K562 (cell line): ENCODE data around the gene RPS6KL1. TPM values are rescaled to one million over a fixed set of nuclear protein-coding genes. Genes with fewer than 3 reads are reported as not detected.

Experiments
- ATAC-seq: fragments of 200-7000 bp; cut with Tn5 transposase; 3 replicates; pipeline ENCODE4 v1.9.1; 2020; ENCODE audit warnings: moderate library complexity
- BruUV-seq: library from RNA; stranded (reverse); fragments of 400-500 nt; replicated peaks from 2 replicates; lab custom pipeline; 2021; lab: Mats Ljungman, UMichigan
- CTCF ChIA-PET: fragments of 300-600 bp; formaldehyde crosslinking; extraction: SDS; loops from one replicate; lab custom pipeline; 2021; ENCODE audit warnings: low intra/inter-chr PET ratio; lab: Yijun Ruan, JAX
- POLR2A ChIA-PET: fragments of 300-600, 350-650 bp; sonication (Branson Sonifier 250); formaldehyde crosslinking; extraction: SDS; loops from one replicate; lab custom pipeline; 2021; ENCODE audit warnings: antibody characterized with exemption, inconsistent platforms; lab: Yijun Ruan, JAX
- DNase-seq, 4 experiments: peaks; one replicate each; pipeline versions ENCODE4 v3.0.0 to v3.0.0-alpha.2; 2011 to 2018; ENCODE audit warnings: low spot score in 3 of 4, mixed read lengths in 3 of 4; ENCODE audit errors: extremely low read depth in 1 of 4
- FAIRE-seq: peaks from 2 replicates; lab custom pipeline; 2011; peaks lifted over from hg19 to GRCh38; lab: Jason Lieb, UNC
- H2AFZ ChIP-seq: 2 replicates; pipeline ENCODE4 v1.6.0; 2011; ENCODE audit warnings: low read depth, low read length, control low read depth, inconsistent platforms
- H3K27ac ChIP-seq: fragments of 200-600 bp; 3 replicates; pipeline ENCODE4 v1.8.0; 2011; ENCODE audit warnings: low read depth, mild to moderate bottlenecking, control low read depth, inconsistent platforms, low read length, moderate library complexity, mixed read lengths; ENCODE audit errors: extremely low read depth
- H3K27me3 ChIP-seq, 2 experiments: fragments of 300-600 bp in 1 of 2; 2 replicates in 1 of 2; 3 replicates in 1 of 2; pipeline versions ENCODE4 v1.6.0 to v1.8.0; 2011; ENCODE audit warnings: inconsistent platforms in 2 of 2, low read length in 2 of 2, mild to moderate bottlenecking in 1 of 2, mixed read lengths in 1 of 2, moderate library complexity in 1 of 2; ENCODE audit not compliant: control insufficient read depth in 2 of 2, insufficient read depth in 2 of 2
- H3K36me3 ChIP-seq: fragments of 300-600 bp; 3 replicates; pipeline ENCODE4 v1.8.0; 2011; ENCODE audit warnings: mild to moderate bottlenecking, low read length, inconsistent platforms; ENCODE audit not compliant: control insufficient read depth, insufficient read depth
- H3K4me1 ChIP-seq, 2 experiments: fragments of 200-600 bp in 1 of 2; replicated peaks in 1 of 2; 2 replicates in 1 of 2; 3 replicates in 1 of 2; pipeline versions ENCODE4 v1.5.1 to v1.8.0; 2011; ENCODE audit warnings: inconsistent platforms in 2 of 2, low read length in 2 of 2, mild to moderate bottlenecking in 1 of 2, mixed read lengths in 1 of 2, moderate library complexity in 1 of 2; ENCODE audit not compliant: control insufficient read depth in 2 of 2, insufficient read depth in 2 of 2
- H3K4me2 ChIP-seq: 2 replicates; pipeline ENCODE4 v1.6.1; 2011; ENCODE audit warnings: low read length, control low read depth, inconsistent platforms, mixed read lengths; ENCODE audit not compliant: insufficient read depth
- H3K4me3 ChIP-seq: fragments of 200-600 bp; sonication (generic), shearing (Covaris generic); 2 replicates; pipeline ENCODE4 v1.5.1; 2016; ENCODE audit warnings: control low read depth, inconsistent platforms
- H3K79me2 ChIP-seq: fragments of 200-600 bp; 3 replicates; pipeline ENCODE4 v1.8.0; 2011; ENCODE audit warnings: low read length, inconsistent platforms; ENCODE audit not compliant: control insufficient read depth, insufficient read depth
- H3K9ac ChIP-seq, 2 experiments: 2 replicates each; pipeline versions ENCODE4 v1.6.0 to v1.6.1; 2011; ENCODE audit warnings: low read depth in 2 of 2, low read length in 2 of 2, control low read depth in 1 of 2, inconsistent platforms in 1 of 2, mild to moderate bottlenecking in 1 of 2, mixed read lengths in 1 of 2; ENCODE audit not compliant: insufficient read depth in 1 of 2
- H3K9me1 ChIP-seq: one replicate; pipeline ENCODE4 v1.6.0; 2011; ENCODE audit warnings: inconsistent platforms, mild to moderate bottlenecking, low read length, moderate library complexity; ENCODE audit not compliant: control insufficient read depth, insufficient read depth
- H3K9me3 ChIP-seq: replicated peaks from 2 replicates; pipeline ENCODE4 v1.5.1; 2011; ENCODE audit warnings: low read depth, low read length, inconsistent platforms; ENCODE audit not compliant: control insufficient read depth, insufficient read depth
- H4K20me1 ChIP-seq: replicated peaks from 2 replicates; pipeline ENCODE4 v1.6.1; 2011; ENCODE audit warnings: low read length, inconsistent platforms, mixed read lengths; ENCODE audit not compliant: control insufficient read depth, insufficient read depth
- IRF1 ChIP-seq: sonication (generic); formaldehyde crosslinking; IDR thresholded peaks from 2 replicates; pipeline ENCODE4 v1.8.0; 2022; ENCODE audit warnings: missing genetic modification reagents, mild to moderate bottlenecking, borderline replicate concordance
- KDM5B ChIP-seq: fragments of 200-600 bp; sonication (generic); IDR thresholded peaks from 2 replicates; pipeline ENCODE4 v1.6.1; 2012; ENCODE audit warnings: low read depth, mild to moderate bottlenecking, moderate library complexity, low read length, control low read depth, inconsistent platforms; ENCODE audit not compliant: insufficient replicate concordance
- NR2C1 ChIP-seq, 2 experiments: fragments of 450-650 bp; IDR thresholded peaks; 2 replicates each; pipeline ENCODE4 v1.6.1; 2017; ENCODE audit warnings: mild to moderate bottlenecking in 2 of 2, antibody characterized with exemption in 1 of 2, inconsistent platforms in 1 of 2, missing compliant biosample characterization in 1 of 2, missing genetic modification characterization in 1 of 2
- SMARCA5 ChIP-seq: fragments of 450-650 bp; IDR thresholded peaks from 2 replicates; pipeline ENCODE4 v1.6.1; 2016
- YBX1 ChIP-seq: fragments of 450-650 bp; IDR thresholded peaks from 2 replicates; pipeline ENCODE4 v1.7.1; 2016; ENCODE audit warnings: mild to moderate bottlenecking
- WGBS: fragments of 100-300 bp; shearing (Covaris generic); methylation state at CpG from one replicate; pipeline ENCODE4 v1.1.6; 2016; ENCODE audit warnings: low coverage, mixed read lengths; ENCODE audit not compliant: insufficient coverage; ENCODE audit errors: missing lambda C conversion rate; 5-methylcytosine and 5-hydroxymethylcytosine counted together
- in situ Hi-C: fragments of 300-500 bp; cut with MboI; formaldehyde crosslinking; loops from 4 replicates; pipeline ENCODE4 v1.15.0; 2018; ENCODE audit warnings: inconsistent platforms, mixed read lengths
- intact Hi-C: fragments of 100-400 bp; cut with micrococcal nuclease; formaldehyde crosslinking; loops from 2 replicates; pipeline ENCODE4 v1.14.2; 2022
- polyA plus RNA-seq, 8 experiments: library from polyadenylated mRNA; depleted of rRNA in 4 of 8; stranded (reverse) in 5 of 8; unstranded in 3 of 8; fragments of >200 nt; fragmentation: Nextera tagmentation in 2 of 8; fragmentation: Illumina TruSeq in 1 of 8; extraction: Ambion mirVana in 2 of 8; extraction: Trizol in 1 of 8; gene quantifications; 2 replicates each; pipeline versions ENCODE4 v1.2.1 to v1.2.3, GENCODE V29; 2011 to 2014; ENCODE audit warnings: inconsistent platforms in 1 of 8, missing spikeins in 1 of 8
- total RNA-seq, 7 experiments: library from RNA; depleted of rRNA in 6 of 7; stranded (reverse); fragments of >200 nt in 6 of 7; fragmentation: Illumina TruSeq in 2 of 7; extraction: Trizol in 2 of 7; gene quantifications; 2 replicates each; pipeline versions ENCODE4 v1.2.1 to v1.2.3, GENCODE V29; 2011 to 2021; ENCODE audit warnings: low replicate concordance in 1 of 7

The RPS6KL1 gene
- total and polyA plus RNA-seq, 9 of the 15 experiments (the other 6 are each of a cell fraction or from before 2014, with no cell fraction given), result 0.91 to 15.5 (median 8.1) TPM

DNA sequence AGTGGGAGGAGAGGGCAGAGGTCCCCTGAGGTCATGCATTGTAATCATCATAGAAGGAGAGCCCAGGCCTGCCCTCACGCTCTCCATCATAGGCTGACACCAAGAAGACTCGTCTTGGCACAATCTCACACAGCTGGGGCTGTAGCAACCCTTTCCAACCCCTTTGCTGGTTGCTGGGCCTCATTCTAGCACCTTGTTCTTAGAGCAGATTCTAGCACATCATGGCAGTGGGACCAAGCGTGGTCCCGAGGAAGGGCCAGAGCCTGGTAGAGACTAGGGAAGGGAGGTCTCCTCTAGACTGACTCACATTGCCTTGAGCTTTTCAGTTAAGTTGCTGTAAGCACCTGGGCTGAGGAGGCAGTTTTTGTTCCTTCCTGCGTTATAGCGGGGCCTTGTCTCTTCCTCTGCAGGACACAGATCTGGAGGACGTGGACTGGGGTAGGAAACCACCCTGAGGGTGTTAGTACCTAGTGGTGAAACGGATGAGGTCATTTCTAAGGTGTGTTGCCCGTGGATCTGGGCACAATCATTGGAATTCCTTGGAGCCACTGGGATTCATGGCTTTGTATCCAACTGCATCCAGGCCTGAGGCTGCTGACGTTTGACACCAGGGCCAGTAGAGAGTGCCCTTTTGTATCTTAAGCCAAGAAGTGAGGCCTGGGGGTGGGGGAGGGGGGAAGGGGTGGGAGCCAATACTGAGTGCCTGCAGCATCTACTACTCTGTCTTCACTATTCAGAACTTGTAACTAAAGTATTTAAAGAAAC is 19.9 kb downstream of the RPS6KL1 start:
- Histone ChIP-seq H3K4me3 (no peak overlapping the region), H2AFZ (no peak overlapping the region), H3K4me2 (no peak overlapping the region), H3K79me2 (no peaks in the 10 kb centered on the region), H3K9ac (no peak overlapping the region), H3K9me1 (no peaks in the 10 kb centered on the region), H3K27ac (no peak overlapping the region), H4K20me1 (no peaks in the 10 kb centered on the region; the same call in 1 of the 2 replicates), H3K27me3 (no peaks in the 10 kb centered on the region), H3K36me3 (peaks cover 70% of the 10 kb centered on the region; the same call in 2 of the 3 replicates), H3K4me1 (peaks cover 4 to 17% of the 10 kb centered on the region in 2 experiments; a peak in 3 of 5 replicates), H3K9me3 (no peaks in the 10 kb centered on the region)
- FAIRE-seq (no peak), DNase-seq (no peak), ATAC-seq (no peak)
- intact Hi-C loops, result no loop called here
- CTCF ChIA-PET, result no interaction called here
- POLR2A ChIA-PET, result interaction anchor here (0.6 kb wide), 2 partner anchors 165 to 264 kb away, joined by 3 read pairs; no protein-coding TSS in a partner anchor
- no peak for TF ChIP-seq KDM5B
- no peak for TF ChIP-seq IRF1 (CRISPR knock-in tag)
- TF ChIP-seq YBX1, result no peak
- no peak for TF ChIP-seq SMARCA5
- TF ChIP-seq NR2C1 (IDR thresholded peaks at IDR 0.05), result no peak
- TF ChIP-seq NR2C1 (tag; IDR thresholded peaks at IDR 0.05), result no peak
- WGBS, result 76% methylated on average over 5 of the region's 10 CpGs
- BruUV-seq, result TSS peak; percentile 35
- in situ Hi-C loops, result loop anchor here (5.0 kb wide), 1 partner anchor 41 kb away; no protein-coding TSS in a partner anchor
